Stimulated activated CD8-positive, alpha-beta memory T cell treated with anti-CD3 and anti-CD28 coated beads, Interleukin-2, amount 100 ng/mL, for 1 hour (primary cell): ENCODE results near the gene TMEM259.
"Not testable (repeated sequence)": the region's sequence is repeated elsewhere in the genome, so short reads cannot be mapped to it uniquely, and the experiment has no call there.

ENCODE experiments used
- DNase-seq, 2 donors: peaks; one replicate each; pipeline ENCODE4 v3.0.0-alpha.2; 2020; ENCODE audit warnings: low read depth in 2 of 2

TMEM259 gene

DNA sequence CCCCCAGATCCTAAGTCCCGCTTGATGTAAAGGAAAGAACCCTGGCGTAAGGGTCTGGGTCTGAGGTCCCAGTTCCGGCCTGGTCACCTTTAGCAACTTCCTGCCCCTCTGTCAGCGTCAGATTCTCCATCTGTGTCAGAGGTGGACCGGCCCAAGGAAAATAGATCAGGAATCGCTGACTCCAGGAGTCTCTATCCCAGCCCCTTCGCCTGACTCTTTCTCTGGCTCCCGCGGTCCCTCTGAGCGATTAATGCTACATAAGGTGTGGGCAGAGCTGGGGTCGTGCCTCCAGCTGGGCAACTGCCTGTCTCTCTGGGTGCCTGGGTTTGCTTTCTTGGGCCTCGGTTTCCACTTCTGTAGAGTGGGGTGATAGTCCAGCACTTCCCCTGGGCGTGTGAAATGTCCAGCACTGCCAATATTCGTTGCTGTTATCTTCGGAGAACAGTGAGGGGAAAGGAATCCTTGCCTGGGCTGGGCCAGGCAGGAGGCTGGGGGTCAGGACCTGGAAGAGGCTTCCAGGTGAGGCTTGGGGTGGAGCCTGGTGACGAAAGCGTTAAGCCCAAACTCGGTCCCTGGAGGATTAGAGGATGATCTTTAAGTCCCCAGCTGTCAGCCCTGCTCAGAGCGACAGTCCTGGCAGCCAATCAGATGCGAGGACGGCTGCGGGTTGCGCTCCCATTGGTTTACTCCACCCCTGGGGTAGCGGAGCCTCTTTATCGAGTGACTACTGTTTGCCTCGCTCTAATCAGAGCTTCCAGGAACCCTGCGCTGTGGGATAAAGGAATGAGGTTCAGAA is 19.8 kb upstream of the TMEM259 start:
- peak; percentile 80 to 84 for DNase-seq

DNA sequence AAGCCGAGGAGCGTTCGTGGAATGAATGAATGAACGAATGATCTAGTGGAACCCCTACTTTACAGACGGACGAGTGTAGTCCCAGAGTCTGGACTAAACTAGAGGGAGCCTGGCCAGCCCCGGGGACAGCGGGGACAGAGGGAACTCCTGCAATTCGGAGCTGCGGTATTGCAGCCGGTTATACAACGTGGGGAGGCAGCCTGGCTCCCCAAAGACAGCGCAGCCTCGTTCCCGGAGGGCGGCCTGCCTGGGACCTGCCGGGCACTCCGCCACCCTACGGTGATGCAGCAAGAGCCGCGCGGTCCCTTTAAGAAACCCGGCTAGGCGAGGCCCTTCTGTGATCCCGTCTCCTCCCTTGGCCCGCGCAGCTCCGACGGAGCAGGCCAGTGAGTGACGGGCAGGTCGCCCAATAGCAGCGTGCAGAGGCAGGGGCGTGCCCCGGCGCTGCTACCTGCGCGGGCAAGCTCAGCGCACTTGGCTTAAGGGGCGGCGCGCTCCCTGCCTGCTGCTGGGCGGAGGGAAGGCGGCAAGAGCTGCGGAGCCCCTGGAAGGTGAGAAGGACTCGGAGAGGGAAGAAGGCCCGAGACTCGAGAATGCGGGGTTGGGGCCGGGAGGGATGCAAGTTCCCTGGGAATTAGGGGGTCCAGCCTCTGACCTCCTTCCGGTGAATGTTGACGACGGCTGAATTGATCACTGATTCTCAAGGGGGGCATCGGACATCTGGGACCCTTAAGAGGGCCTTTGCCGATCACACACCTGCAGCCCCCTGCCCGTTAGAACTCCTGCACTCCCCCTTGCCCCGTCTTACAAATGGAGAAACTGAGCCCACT is 18.9 kb upstream of the TMEM259 start, which contains the start of gene ABCA7:
Gene ABCA7 (plus strand): TSS at position 462 of the 830 bp plus-strand sequence. CDS start 1,255 bp downstream, outside the sequence.
- DNase-seq = peak; percentile 99

DNA sequence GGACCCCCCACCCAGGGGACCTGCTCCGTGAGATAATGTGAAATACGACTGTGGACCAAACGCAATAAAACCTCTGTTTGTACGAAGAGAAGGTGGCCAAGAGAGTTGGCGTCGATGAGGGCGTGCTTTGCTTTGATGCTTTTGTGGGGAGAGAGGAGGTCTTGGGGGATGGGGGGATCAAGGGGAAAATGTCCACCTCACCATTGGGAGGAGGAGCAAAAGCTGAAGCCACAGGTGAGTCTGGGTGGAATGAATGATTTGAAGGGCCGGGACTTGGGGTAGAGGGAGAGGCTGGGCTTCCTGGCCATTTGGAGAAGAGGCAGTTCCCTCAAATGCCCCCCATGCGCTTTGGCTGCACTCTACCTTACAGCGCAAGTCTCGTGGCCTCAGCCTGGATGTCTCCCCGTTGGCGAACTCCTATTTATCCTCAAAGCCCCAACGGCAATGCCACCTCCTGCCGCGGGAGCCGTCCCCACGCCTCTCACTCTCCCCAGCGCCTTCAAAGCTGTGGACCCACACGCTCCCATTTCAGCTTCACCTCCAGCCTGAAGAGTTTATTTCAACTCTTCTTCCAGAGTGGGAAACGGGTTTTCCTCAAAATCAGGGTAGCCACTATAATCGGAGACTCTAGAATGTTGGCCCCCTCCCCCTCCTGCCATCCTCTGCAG is 18.2 kb upstream of the TMEM259 start:
- no peak for DNase-seq

DNA sequence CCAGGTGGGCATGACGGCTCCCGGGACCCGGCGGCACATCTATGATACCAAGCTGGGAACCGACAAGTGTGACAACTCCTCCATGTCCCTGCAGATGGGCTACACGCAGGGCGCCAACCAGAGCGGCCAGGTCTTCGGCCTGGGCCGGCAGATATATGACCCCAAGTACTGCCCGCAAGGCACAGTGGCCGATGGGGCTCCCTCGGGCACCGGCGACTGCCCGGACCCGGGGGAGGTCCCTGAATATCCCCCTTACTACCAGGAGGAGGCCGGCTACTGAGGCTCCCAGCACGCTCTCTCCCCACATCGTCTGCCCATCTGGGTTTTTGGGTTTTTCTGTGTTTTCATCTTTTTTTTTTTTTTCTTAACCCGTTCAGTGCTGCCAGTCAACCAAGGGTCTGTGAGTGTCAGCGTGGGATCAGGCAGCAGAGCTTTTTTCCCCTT is 16.7 kb upstream of the TMEM259 start:
- DNase-seq = no peak

DNA sequence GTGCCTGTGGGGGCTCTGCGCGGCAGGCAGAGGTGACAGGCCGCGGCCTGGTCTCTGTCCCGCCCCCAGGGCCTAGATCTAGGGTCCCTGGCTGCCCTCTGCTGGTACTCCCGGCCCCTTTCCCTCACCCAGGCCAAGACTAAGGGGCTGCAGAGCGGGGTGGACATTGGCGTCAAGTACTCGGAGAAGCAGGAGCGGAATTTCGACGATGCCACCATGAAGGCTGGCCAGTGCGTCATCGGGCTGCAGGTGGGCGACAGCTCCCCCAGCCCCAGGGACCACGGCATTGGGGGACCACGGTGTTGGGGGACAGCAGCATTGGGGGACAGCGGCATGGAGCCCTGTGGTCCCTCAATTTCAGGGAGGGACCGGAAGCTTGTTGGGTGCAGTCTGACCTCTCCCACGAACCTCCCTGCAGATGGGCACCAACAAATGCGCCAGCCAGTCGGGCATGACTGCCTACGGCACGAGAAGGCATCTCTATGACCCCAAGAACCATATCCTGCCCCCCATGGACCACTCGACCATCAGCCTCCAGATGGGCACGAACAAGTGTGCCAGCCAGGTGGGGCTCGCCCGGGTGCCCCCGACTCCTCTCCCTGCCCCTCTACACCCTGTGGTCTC is 15.2 kb upstream of the TMEM259 start:
- no peak for DNase-seq

DNA sequence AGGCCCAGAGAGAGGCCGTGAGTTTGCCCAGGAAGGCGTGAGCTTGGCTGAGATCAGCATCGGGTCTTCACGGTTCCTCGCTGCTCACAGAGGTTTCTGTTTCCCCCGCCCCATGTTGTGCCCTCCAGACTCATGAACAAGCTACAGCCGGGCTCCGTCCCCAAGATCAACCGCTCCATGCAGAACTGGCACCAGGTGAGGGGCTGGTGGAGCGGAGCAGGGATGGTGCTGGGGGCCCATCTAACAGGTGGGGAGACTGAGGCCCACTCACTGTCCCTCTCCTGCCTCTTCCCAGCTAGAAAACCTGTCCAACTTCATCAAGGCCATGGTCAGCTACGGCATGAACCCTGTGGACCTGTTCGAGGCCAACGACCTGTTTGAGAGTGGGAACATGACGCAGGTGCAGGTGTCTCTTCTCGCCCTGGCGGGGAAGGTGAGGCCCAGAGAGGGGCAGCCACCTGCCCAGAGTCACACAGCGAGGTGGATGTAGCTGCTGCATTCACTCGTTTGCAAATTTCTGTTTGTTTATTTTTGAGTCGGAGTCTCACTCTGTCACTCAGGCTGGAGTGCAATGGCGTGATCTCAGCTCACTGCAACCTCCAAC is 11.4 kb upstream of the TMEM259 start:
- DNase-seq = no peak

DNA sequence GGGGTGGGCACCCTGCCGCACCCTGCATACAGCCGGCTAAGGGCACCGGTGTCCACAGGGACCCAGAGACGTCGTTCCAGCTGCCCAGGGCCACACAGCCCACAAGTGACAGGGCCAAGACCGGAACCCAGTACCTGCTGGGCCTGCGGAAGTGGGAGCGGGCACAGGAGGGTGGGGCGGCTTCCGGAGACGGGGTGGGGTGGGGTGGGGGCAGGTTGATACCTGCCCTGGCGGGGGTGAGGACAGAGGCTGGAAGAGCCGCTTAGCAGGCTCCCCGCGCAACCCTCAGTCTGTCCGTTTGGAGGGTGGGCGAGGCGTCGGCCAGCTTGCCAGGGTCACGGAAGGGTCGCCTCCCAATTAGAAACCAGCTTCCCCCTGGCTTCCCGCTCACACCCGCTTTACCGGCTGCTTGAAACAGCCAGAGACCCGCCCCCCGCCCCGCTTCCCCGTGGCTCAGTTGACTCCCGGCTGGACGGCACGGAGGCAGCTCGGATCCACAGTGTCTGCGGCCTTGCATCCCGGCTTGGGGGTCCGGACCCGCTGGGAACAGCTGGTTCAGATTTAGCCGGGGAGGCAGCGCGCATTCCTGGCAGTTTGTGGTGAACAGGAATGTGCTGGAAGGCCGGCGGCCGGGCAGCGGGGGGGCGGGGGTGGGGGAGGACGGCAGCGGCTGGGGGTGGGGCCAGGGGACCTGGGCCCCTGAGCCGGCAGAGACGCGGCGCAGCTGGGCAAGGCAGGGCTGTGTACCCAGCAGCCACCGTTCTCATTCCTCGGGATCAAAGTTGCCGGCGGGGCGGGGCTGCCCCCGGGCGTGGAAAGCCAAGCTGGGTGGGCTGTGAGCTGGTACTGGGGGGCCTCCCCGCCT is 7.4 kb upstream of the TMEM259 start:
- DNase-seq = no peak

DNA sequence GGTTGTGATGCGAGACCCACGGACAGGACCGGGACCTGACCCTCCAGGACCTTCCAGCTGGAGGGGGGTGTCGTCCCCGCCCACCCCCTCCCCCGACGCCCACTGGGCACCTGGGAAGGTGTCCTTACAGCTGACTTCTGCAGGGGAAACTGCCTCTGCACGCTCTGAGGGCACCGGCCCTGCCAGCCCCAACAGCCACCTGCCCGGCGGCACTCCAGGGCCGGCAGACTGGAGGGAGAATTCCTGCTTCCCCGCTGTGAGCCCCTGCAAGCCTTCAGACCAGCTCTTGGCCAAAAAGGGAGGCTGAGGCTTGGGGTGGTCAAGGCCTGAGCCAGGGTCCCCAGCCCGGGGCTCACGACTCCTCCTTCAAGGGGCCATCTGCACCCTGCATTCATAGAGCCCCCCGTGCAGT is 6.7 kb upstream of the TMEM259 start:
- no peak for DNase-seq

DNA sequence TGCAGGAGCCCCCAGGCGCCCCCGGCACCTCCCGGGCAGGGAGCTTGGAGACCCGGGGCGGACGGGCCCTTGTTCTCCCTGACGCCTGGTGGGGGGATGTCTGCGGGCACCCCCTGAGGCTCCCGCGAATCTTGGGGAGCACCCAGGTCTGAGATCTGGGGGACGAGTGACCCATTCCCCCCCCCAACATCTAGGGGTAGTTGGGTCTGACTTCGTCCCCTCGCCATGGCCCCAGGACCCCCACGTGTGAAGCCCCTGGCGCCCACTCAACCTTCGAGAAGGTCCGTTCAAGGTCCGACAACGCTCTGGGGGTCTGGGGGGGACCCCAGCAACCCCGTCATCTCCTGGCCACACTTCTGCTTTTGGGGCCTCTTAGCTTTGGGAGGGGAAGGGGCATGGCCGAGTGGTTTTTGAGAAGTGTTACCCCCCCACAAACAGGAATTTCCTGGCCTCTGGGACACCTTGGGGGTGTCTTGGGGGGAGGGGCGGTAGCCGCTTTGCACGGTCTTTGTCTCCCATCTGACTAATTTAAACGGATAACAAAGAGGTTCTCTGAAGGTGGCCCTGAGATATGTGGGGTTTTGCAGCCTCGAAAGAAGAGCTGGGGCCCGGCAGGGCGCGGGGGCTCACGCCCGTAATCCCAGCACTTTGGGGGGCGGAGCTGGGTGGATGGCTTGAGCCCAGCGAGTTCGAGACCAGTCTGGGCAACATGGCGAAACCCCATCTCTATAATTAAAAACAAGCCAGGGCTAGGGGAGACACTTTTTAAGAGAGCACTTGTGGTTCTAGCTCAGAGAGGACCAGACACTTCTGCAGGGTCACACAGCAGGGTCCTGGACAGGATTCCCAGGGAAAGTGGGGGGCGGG is 6.1 kb upstream of the TMEM259 start:
- no peak for DNase-seq

GRCh38 chr19:1025960-1026782 is 5.2 kb upstream of the TMEM259 start, which contains the start of gene CNN2:
TSS of gene CNN2 (plus strand) at chr19:1026608. CDS start at chr19:1026662, 54 bp downstream.
- DNase-seq = peak in 1 of 2 donors; percentile 48

- not testable (repeated sequence) for DNase-seq
Observed at GRCh38 chr19:1025080-1025479, 4.2 kb upstream of the TMEM259 start.

GRCh38 chr19:1023883-1024188 is 2.9 kb upstream of the TMEM259 start:
- not testable (repeated sequence) for DNase-seq

DNA sequence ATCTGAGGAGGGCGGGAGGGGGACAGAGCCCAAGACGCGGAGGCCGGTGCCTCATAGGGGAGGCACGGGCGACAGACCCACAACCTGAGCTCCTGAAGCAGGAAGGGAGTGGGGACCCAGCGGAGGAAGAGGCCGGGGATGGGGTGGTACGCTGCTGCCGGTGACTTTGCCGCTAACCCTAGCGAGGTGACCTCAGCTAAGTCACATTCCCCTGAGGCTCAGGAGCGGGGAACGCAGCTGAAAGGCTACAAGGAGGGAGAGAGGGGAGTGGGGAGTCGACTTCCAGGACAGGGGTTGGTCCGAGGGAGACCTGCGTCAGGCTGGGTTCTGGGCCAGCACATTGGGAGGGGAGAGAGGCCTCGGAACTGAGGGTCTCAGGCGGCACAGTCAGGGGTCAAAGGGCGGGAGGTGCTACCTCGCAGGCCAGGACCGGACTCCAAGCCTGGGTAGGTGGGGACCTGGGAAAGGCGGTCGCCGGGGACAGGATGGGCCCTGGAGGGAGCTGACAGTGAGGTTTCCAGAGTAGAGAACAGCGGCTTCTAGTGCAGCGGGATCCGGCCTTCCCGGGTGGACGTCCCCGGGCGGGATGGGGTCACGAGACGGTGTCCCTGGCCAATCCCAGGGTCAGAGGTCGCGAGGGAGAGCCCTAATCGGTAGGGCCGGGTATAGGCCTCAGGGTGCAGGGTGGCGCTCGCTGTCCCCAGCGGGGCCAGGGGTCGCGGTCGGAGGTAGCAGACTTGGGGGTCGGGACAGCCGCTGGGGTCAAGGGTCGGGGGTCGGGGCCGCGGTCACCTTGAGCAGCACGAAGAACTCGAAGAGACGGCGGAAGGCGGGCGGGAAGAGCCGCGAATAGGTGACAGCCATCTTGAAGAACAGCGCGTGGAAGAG is 699 bp downstream of the TMEM259 start:
- no peak for DNase-seq

GRCh38 chr19:1019616-1019961 is 1.3 kb downstream of the TMEM259 start:
- DNase-seq = no peak

DNA sequence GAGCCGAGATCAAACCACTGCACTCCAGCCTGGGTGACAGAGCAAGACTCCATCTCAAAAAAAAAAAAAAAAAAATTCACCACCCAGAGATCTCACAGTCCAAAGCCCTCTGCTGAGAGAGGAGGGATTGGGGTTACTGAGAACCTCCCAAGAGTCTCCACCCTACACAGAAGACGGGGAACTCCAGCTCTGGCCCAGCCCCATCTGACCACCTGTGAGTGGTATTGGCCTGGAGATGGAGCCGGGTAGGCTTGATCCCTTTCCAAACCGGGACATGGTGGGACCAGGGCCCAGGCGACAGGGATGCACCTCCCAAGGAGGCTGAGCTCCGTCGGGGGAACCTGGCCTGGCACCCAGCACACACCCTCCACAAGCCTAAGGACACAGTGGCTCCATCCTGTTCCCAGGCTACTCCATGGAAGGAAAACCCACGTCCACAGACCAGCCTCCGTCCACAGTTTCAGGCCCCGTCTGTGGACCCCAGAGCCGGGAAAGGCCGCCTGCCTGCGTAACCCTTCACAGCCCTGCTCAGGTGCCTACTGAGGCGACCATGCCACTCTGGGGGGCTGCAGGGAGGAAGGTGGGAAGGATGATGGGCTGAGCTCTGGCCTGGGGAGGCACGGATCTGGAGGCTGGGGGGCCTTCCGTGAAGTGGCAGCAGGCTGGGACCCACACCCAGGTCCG is 1.8 kb downstream of the TMEM259 start:
- DNase-seq = no peak

GRCh38 chr19:1018393-1018792 is 2.5 kb downstream of the TMEM259 start:
- no peak for DNase-seq

DNA sequence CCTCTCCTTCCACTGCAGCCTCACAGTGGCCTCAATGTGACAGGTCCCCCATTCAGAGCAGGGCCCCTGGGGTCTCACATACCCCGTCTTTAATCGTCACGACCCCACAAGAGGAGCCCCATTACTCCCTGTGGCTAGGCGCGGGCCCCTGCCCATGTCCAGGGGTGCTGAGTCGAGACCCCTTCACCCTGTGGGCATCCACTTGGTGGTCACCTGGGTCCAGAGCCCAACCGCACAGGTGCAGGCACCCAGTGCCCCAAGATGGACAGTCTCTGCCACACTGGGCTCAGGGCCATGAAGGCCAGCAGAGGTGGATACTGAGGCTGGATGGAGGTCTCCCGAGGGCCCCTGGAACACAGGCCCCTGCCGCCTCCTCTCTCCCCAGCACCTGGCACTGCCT is 3.0 kb downstream of the TMEM259 start:
- DNase-seq = no peak
